GM18519 (cell line): ENCODE results near the gene UBLCP1.
"Not testable (repeated sequence)": the region's sequence is repeated elsewhere in the genome, so short reads cannot be mapped to it uniquely, and the experiment has no call there.

Experiments used
- ATAC-seq: cut with Tn5 transposase; IDR thresholded peaks from one replicate; pipeline ENCODE4 v1.9.1; 2021; ENCODE audit warnings: mild to moderate bottlenecking, moderate library complexity; ENCODE audit not compliant: unreplicated experiment, low FRiP score

Gene UBLCP1

DNA sequence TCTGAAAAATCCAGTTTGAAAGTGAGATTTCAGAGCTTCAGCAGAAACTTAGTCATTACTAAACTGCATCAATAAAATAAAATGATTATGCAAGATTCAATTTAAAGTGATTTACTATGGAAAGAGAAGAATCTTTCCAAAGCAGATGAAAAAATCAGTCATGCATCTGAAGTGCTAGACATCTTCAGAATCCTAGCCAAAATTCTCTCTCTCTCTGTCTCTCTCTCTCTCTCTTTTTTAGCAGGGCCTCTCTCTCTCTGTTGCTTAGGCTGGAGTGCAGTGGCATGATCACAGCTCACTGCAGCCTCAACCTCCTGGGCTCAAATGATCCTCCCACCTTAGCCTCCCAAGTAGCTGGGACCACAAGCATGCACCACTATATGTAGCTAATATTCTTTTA lies 18.2 kb upstream of the UBLCP1 start:
- ATAC-seq = no peak

GRCh38 chr5:159249158-159249557 lies 13.9 kb upstream of the UBLCP1 start:
- ATAC-seq = no peak

DNA sequence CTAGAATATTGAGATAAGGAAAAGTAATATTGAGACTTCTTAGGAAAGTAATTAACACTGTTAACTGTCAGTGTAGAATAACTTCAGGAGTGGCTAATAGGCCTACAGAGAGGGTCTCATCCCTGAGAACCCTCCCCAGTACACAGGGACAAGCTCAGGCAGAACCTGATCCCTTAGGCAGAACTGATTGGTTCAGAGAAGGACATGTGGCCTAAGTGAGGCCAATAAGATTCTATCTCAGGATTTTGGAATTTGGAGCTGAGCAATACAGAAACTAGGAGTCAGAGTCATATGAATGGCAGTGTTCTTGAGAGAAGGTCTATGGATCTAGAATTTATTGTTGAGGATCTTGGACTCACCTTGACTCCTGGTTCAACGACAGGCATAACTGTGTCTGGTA lies 10.9 kb upstream of the UBLCP1 start:
- ATAC-seq = no peak

DNA sequence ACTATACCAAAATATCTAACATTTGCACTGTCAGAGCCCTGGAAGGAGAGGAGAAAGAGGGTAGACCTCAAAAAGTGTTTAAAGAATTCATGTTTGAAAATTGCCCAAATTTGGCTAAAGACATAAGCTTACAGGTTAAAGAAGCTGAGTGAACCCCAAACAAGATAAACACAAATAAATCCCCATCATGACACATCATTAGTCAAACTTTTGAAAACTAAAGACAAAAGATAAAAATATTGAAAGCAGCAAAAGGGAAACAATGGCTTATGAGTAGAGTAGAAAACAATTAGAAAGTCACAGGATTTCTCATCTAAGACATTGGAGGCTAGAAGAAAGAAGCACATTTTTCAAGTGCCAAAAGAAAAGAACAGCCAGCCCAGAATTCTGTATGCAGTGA lies 6.1 kb upstream of the UBLCP1 start:
- ATAC-seq = no peak

- no peak for ATAC-seq
Observed at GRCh38 chr5:159257629-159258283, 5.3 kb upstream of the UBLCP1 start.

DNA sequence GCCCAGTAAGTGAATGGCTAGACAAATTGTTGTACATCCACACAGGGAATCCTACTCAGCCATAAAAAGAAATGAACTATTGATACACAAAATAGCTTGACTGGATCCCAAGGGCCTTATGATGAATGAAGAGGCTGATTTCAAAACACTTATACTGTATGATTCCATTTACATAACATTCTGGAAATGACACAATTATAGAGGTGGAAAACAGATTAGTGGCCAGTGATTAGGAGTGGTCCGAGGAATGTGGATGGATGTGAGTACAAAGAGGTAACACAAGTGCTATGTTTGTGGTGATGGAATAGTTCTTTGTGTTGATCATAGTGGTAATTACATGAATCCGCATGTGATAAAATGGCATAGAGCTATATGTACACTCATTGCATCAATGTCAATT lies 4.7 kb upstream of the UBLCP1 start:
- ATAC-seq = no peak

GRCh38 chr5:159260212-159260611 lies 2.9 kb upstream of the UBLCP1 start:
- ATAC-seq = not testable (repeated sequence)

DNA sequence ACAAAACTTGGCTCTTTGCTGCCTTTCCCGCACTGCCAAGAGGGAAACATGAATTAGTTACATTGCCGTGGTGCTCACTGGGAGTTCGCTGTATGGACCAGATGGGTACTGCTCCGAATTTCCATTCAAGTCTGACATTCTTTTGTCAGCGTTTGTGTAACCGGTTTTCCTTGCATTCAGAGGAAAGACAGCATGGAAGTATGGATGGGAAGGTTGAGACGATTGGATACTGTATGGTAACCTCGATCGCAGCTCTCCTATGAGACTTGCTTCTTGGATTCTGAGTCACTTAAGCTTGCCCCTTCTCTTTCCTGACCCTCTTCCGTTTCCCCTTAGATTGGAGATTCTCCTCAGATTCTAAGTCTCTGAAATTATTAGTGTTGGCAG lies 625 bp upstream of the UBLCP1 start:
- peak; percentile 4 for ATAC-seq

- ATAC-seq = no peak
Observed at GRCh38 chr5:159263569-159263905, 447 bp downstream of the UBLCP1 start.

DNA sequence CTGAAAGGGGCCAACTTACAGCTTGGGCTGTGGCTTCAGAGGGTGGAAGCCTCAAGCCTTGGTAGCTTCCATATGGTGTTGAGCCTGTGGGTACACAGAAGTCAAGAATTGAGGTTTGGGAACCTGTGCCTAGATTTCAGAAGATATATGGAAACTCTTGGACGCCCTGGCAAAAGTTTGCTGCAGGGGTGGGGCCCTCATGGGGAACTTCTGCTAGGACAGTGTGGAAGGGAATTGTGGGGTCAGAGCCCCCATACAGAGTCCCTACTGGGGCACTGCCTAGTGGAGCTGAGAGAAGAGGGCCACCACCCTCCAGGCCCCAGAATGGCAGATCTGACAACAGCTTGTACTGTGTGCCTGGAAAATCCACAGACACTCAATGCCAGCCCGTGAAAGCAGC lies 3.7 kb downstream of the UBLCP1 start:
- ATAC-seq = not testable (repeated sequence)

DNA sequence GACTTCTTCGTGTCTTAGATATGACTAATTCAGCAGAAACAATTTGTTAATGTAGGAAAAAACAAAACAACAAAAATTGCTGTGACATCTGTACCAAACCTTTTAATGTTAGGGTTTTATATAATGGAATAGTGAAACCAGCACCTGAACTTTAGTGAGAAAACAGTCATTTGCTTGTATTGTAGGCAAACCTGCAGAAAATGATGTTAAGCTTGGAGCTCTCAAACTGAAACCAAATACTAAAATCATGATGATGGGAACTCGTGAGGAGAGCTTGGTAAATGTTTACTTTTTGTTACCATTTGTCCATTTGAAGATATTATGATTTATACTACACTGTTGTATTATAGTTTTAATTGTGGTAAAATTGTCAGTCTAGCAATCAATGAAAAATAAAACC lies 6.6 kb downstream of the UBLCP1 start:
- ATAC-seq = no peak

GRCh38 chr5:159273923-159274322 lies 10.8 kb downstream of the UBLCP1 start:
- no peak for ATAC-seq

- no peak for ATAC-seq
Observed at GRCh38 chr5:159274676-159275075, 11.6 kb downstream of the UBLCP1 start.

- no peak for ATAC-seq
Observed at GRCh38 chr5:159286420-159287035, 23.4 kb downstream of the UBLCP1 start.

DNA sequence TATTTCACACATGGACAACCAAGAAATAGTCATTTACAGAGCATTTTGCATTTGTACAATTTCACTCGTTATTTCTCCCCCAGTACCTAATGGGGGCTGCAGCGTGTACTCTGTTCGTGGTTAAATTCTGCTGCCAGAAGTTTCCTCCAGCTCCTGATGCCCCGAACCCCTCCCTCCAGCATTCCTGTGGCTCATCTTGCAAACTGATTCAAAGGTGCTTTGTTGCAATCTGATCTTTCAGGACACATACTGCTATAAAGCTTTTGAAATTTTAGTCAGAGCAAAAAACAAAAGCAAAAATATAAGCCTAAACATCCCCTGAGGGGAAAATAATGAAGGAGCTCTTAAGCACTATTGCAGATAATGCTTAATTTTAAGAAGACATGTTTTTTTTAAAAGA lies 27.7 kb downstream of the UBLCP1 start:
- no peak for ATAC-seq

GRCh38 chr5:159294921-159295320 lies 31.8 kb downstream of the UBLCP1 start:
- no peak for ATAC-seq

DNA sequence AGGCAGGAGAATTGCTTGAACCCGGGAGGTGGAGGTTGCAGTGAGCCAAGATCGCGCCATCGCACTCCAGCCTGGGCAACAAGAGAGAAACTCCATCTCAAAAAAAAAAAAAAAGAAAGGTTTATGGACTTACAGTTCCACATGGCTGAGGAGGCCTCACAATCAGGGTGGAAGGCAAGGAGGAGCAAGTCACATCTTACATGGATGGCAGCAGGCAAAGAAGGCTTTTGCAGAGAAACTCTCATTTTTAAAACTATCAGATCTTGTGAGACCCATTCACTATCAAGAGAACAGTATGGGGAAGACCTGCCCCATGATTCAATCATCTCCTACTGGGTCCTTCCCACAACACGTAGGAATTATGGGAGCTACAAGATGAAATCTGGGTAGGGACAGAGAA lies 34.2 kb downstream of the UBLCP1 start:
- ATAC-seq = not testable (repeated sequence)

DNA sequence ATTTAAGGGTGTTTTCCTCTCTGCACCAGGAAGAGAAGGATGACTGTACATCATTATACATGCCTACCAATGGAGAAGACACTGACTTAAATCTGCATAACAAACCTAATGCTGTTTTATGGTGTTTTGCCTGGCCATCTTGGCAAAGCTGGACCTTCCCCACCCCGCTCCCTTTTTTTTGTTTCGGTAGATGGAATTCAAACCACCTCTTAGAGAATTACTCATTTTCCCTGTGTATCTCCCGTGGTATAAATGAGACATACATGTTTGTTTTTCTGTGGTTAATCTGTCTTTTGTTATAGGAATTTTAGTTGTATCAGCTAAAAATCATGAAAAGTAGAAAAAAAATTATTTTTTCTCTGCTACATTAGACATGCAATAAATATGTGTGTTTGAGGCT lies 38.4 kb downstream of the UBLCP1 start:
- ATAC-seq = no peak

GRCh38 chr5:159301929-159302860 lies 39.1 kb downstream of the UBLCP1 start:
- not testable (repeated sequence) for ATAC-seq

DNA sequence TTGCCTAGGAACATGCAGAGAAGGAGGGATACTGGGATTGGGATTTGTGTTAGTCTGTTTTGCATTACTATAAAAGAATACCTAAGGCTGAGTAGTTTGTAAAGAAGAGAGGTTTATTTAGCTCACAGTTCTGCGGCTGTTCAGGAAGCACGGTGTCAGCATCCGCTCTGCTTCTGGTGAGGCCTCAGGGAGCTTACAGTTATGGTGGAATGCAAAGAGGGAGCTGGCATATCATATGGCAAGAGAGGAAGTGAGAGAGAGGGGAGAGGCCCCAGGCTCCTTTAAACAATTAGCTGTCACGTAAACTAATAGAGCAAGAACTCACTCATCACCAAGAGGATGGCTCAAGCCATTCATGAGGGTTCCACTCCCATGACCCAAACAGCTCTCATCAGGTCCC lies 40.2 kb downstream of the UBLCP1 start:
- ATAC-seq = no peak

GRCh38 chr5:159304961-159305595 lies 42.0 kb downstream of the UBLCP1 start:
- ATAC-seq = no peak
